ENCODE measurements around the gene HNRNPF.

HNRNPF gene

GRCh38 chr10:43365001-43365400, 44.0 kb downstream of the HNRNPF start:
- H3K9me3 ChIP-seq (ENCODE audit: control insufficient read depth, insufficient read depth, low read depth, low read length) = no peaks in the 10 kb centered on the region
- no peak overlapping the region for H3K27ac ChIP-seq (ENCODE audit: extremely low read depth, low read depth, low read length)
- no peaks in the 10 kb centered on the region for H3K4me1 ChIP-seq (ENCODE audit: control insufficient read depth, insufficient read depth, low read length)
- no peak overlapping the region for H3K4me3 ChIP-seq (ENCODE audit: low read depth, low read length)
- H3K36me3 ChIP-seq (ENCODE audit: control insufficient read depth in 2 of 2, insufficient read depth in 1 of 2, low read length in 2 of 2) = no peaks in the 10 kb centered on the region
- no peak for TF ChIP-seq ZNF112 (tag by site-specific recombination; IDR thresholded peaks at IDR 0.05)
- no peak for TF ChIP-seq SCRT1 (tag by site-specific recombination; IDR thresholded peaks at IDR 0.05; ENCODE audit: borderline replicate concordance)
- TF ChIP-seq ZFP69B (tag by site-specific recombination; IDR thresholded peaks at IDR 0.05) = no peak
- no peak for TF ChIP-seq SP7 (tag by site-specific recombination; IDR thresholded peaks at IDR 0.05)
- TF ChIP-seq IKZF3 (tag by site-specific recombination; IDR thresholded peaks at IDR 0.05) = no peak
- no peak for TF ChIP-seq ZNF350 (tag by site-specific recombination; IDR thresholded peaks at IDR 0.05)
- TF ChIP-seq ZNF292 (tag by site-specific recombination; IDR thresholded peaks at IDR 0.05; ENCODE audit: borderline replicate concordance, low read depth) = no peak
- no peak for TF ChIP-seq ZNF624 (tag by site-specific recombination; IDR thresholded peaks at IDR 0.05)
- TF ChIP-seq ZNF416 (tag by site-specific recombination; IDR thresholded peaks at IDR 0.05) = no peak
- TF ChIP-seq ZFP41 (tag by site-specific recombination; IDR thresholded peaks at IDR 0.05; ENCODE audit: borderline replicate concordance) = no peak
- TF ChIP-seq TSHZ1 (tag by site-specific recombination; IDR thresholded peaks at IDR 0.05; ENCODE audit: borderline replicate concordance) = no peak
- TF ChIP-seq ZNF843 (tag by site-specific recombination; IDR thresholded peaks at IDR 0.05) = no peak
- no peak for TF ChIP-seq ZBTB44 (tag by site-specific recombination; IDR thresholded peaks at IDR 0.05)
- TF ChIP-seq ZNF155 (tag by site-specific recombination; IDR thresholded peaks at IDR 0.05) = no peak
- ChIA-PET POLR2A (no interaction called here), CTCF (interaction anchor here (0.7 kb wide), 1 partner anchor 96 kb away, joined by 3 read pairs; no protein-coding TSS in a partner anchor)

- no peaks in the 10 kb centered on the region for H3K9me3 ChIP-seq (ENCODE audit: control insufficient read depth, insufficient read depth, low read depth, low read length)
- ChIA-PET POLR2A (no interaction called here), CTCF (no interaction called here)
- no peaks in the 10 kb centered on the region for H3K36me3 ChIP-seq (ENCODE audit: control insufficient read depth in 2 of 2, insufficient read depth in 1 of 2, low read length in 2 of 2)
- TF ChIP-seq ZNF48 (tag by site-specific recombination; IDR thresholded peaks at IDR 0.05) (no peak), HOXA7 (CRISPR knock-in tag; IDR thresholded peaks at IDR 0.05; ENCODE audit: borderline replicate concordance) (no peak), IKZF3 (tag by site-specific recombination; IDR thresholded peaks at IDR 0.05) (no peak), FEZF1 (tag by site-specific recombination; IDR thresholded peaks at IDR 0.05) (no peak), ZNF174 (tag by site-specific recombination; IDR thresholded peaks at IDR 0.05) (no peak), ZNF558 (tag by site-specific recombination; IDR thresholded peaks at IDR 0.05) (no peak), ZNF660 (tag by site-specific recombination; IDR thresholded peaks at IDR 0.05) (no peak), ZNF391 (tag by site-specific recombination; IDR thresholded peaks at IDR 0.05; ENCODE audit: borderline replicate concordance, low read depth) (no peak), ZNF248 (tag by site-specific recombination; IDR thresholded peaks at IDR 0.05) (no peak), ZNF514 (tag by site-specific recombination; IDR thresholded peaks at IDR 0.05) (no peak), SCRT2 (tag by site-specific recombination; IDR thresholded peaks at IDR 0.05) (no peak), KLF7 (tag by site-specific recombination; IDR thresholded peaks at IDR 0.05; ENCODE audit: borderline replicate concordance) (no peak), SALL2 (tag by site-specific recombination; IDR thresholded peaks at IDR 0.05; ENCODE audit: borderline replicate concordance) (no peak), ZNF555 (tag by site-specific recombination; conservative IDR thresholded peaks at IDR 0.05) (no peak), ZSCAN16 (tag by site-specific recombination; IDR thresholded peaks at IDR 0.05) (no peak), ZNF560 (tag by site-specific recombination; IDR thresholded peaks at IDR 0.05; ENCODE audit: borderline replicate concordance) (no peak)
- TF ChIP-seq, protein P1, sequence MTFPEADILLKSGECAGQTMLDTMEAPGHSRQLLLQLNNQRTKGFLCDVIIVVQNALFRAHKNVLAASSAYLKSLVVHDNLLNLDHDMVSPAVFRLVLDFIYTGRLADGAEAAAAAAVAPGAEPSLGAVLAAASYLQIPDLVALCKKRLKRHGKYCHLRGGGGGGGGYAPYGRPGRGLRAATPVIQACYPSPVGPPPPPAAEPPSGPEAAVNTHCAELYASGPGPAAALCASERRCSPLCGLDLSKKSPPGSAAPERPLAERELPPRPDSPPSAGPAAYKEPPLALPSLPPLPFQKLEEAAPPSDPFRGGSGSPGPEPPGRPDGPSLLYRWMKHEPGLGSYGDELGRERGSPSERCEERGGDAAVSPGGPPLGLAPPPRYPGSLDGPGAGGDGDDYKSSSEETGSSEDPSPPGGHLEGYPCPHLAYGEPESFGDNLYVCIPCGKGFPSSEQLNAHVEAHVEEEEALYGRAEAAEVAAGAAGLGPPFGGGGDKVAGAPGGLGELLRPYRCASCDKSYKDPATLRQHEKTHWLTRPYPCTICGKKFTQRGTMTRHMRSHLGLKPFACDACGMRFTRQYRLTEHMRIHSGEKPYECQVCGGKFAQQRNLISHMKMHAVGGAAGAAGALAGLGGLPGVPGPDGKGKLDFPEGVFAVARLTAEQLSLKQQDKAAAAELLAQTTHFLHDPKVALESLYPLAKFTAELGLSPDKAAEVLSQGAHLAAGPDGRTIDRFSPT (tag by site-specific recombination; IDR thresholded peaks at IDR 0.05) = no peak
- peak overlapping the region; percentile 6; the same call in 1 of the 2 replicates for H3K4me3 ChIP-seq (ENCODE audit: low read depth, low read length)
- no peak overlapping the region for H3K27ac ChIP-seq (ENCODE audit: extremely low read depth, low read depth, low read length)
- H3K4me1 ChIP-seq (ENCODE audit: control insufficient read depth, insufficient read depth, low read length) = no peaks in the 10 kb centered on the region
Observed at GRCh38 chr10:43362191-43362839, 46.7 kb downstream of the HNRNPF start.

Data from HEK293 (cell line).